ENCODE data around the gene FGF14.

Gene FGF14

DNA sequence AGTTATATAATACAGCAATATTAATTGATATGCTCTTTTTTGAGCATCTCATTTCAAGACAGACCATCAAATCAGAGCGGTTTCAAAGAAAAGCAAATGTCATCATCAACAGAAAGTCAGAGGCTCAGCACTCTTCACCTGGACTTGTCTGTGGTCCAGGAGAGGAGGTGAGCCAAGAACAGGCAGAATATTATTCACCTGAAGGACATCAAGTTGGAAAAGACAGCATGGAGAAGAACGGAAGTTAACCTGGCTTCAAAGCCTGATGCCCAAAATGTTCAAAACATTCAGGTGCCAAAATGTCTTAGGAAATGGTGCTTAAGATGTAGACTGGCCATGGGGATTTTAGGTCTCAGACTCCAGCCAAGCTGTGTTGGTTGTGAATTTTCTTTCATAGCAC, 40.7 kb downstream of the FGF14 start:
- Histone ChIP-seq H2AFZ (no peak overlapping the region), H3K4me2 (ENCODE audit: low read length) (no peak overlapping the region), H3K9ac (no peak overlapping the region), H3K4me1 (no peaks in the 10 kb centered on the region), H3K36me3 (ENCODE audit: control insufficient read depth, insufficient read depth, low read length) (no peaks in the 10 kb centered on the region), H3K9me3 (ENCODE audit: control insufficient read depth, low read length) (no peaks in the 10 kb centered on the region), H3K27me3 (ENCODE audit: control insufficient read depth, insufficient read depth, low read length) (no peaks in the 10 kb centered on the region), H3K79me2 (no peaks in the 10 kb centered on the region), H3K27ac (no peak overlapping the region), H3K4me3 (ENCODE audit: low read depth, low read length) (no peak overlapping the region)
- TF ChIP-seq, protein P1, sequence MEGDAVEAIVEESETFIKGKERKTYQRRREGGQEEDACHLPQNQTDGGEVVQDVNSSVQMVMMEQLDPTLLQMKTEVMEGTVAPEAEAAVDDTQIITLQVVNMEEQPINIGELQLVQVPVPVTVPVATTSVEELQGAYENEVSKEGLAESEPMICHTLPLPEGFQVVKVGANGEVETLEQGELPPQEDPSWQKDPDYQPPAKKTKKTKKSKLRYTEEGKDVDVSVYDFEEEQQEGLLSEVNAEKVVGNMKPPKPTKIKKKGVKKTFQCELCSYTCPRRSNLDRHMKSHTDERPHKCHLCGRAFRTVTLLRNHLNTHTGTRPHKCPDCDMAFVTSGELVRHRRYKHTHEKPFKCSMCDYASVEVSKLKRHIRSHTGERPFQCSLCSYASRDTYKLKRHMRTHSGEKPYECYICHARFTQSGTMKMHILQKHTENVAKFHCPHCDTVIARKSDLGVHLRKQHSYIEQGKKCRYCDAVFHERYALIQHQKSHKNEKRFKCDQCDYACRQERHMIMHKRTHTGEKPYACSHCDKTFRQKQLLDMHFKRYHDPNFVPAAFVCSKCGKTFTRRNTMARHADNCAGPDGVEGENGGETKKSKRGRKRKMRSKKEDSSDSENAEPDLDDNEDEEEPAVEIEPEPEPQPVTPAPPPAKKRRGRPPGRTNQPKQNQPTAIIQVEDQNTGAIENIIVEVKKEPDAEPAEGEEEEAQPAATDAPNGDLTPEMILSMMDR (IDR thresholded peaks at IDR 0.05), result no peak

DNA sequence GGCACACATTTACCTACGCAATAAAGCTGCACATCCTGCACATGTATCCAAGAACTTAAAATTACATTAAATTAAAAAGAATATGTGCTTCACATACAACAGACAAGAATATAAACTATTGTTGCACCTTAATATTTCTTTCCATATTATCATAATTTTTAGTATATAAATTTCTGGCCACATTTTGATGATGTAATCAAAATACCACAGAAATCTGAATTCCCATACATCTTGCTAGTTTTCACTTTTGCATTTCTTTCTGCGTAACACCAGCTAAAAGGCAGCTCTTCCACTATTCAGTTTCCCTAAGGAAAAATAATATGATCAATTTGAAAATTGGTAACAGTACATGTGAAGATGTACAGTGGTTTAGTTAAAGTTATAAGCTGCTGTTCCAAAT, 42.6 kb downstream of the FGF14 start:
- TF ChIP-seq, protein P1 (IDR thresholded peaks at IDR 0.05), result no peak
- no peak overlapping the region for H3K9ac ChIP-seq

DNA sequence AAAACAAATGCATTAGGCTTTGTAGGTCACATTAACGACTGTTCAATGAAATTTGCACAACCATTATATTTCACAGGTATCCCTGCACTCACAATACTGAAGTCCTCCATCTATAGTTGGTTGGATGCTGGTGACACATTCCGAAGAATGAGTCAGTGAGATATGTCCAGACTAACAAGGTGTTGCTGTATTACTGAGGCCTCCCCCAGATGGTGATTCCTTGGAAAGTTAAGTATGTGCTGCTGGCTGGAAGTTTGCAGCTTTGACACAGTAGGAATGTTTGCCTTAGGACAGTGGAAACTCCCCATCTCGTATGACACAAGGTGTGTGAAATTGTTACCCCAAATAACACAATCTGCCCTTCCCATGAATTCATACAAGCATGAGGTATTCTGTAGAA, 46.6 kb downstream of the FGF14 start:
- Histone ChIP-seq H2AFZ (no peak overlapping the region), H3K79me2 (no peaks in the 10 kb centered on the region), H3K36me3 (ENCODE audit: control insufficient read depth, insufficient read depth, low read length) (no peaks in the 10 kb centered on the region), H3K9ac (no peak overlapping the region), H3K4me1 (no peaks in the 10 kb centered on the region), H3K27ac (no peak overlapping the region), H3K27me3 (ENCODE audit: control insufficient read depth, insufficient read depth, low read length) (no peaks in the 10 kb centered on the region), H3K4me2 (ENCODE audit: low read length) (no peak overlapping the region), H3K4me3 (ENCODE audit: low read depth, low read length) (no peak overlapping the region), H3K9me3 (ENCODE audit: control insufficient read depth, low read length) (no peaks in the 10 kb centered on the region)
- TF ChIP-seq, protein P1 (IDR thresholded peaks at IDR 0.05), result no peak

More for the DNA sequence above, 42.6 kb downstream of the FGF14 start:
- Histone ChIP-seq H3K27me3 (ENCODE audit: control insufficient read depth, insufficient read depth, low read length) (no peaks in the 10 kb centered on the region), H3K79me2 (no peaks in the 10 kb centered on the region), H3K9me3 (ENCODE audit: control insufficient read depth, low read length) (no peaks in the 10 kb centered on the region), H3K4me3 (ENCODE audit: low read depth, low read length) (no peak overlapping the region), H3K27ac (no peak overlapping the region), H3K4me2 (ENCODE audit: low read length) (no peak overlapping the region), H2AFZ (no peak overlapping the region), H3K4me1 (no peaks in the 10 kb centered on the region), H3K36me3 (ENCODE audit: control insufficient read depth, insufficient read depth, low read length) (no peaks in the 10 kb centered on the region)

DNA sequence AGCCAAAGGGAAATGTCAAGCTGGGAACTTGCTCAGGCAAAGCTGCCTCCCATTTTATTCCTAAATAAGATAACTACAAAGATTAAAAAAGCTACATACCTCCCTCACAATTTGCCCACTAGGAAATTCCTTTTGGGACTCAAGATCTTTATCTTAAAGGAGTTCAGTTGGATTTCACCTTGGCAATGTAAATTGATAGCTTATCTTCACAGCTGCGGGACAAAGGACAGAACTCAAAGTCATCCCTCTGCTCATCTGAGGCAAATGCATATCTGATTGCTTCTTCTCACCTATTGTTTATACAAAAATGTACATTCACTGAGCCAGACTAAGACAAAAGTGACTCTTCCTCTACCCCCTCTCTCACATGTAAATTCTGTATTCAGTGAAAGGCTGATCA, 47.8 kb downstream of the FGF14 start:
- no peaks in the 10 kb centered on the region for H3K27me3 ChIP-seq (ENCODE audit: control insufficient read depth, insufficient read depth, low read length)

DNA sequence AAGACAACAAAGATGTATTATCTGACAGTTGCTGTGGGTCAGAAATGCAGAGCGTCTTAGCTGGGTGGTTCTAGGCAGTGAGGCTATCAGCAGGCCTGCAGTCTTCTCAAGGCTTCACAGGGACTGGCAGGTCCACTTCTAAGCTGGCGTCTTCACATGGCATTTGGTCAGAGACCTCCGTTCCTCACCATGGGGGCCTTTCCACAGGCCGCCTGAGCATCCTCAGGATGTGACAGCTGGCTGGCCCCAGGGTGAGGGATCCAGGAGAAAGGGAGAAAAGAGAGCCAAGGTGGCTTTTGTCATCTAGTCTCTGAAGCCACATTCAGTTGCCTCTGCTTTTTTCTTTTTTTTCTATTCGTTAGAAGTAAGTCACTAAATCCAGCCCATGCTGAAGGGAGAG, 50.3 kb downstream of the FGF14 start:
- H3K4me3 ChIP-seq (ENCODE audit: low read depth, low read length), result no peak overlapping the region
- H3K27me3 ChIP-seq (ENCODE audit: control insufficient read depth, insufficient read depth, low read length), result no peaks in the 10 kb centered on the region
- H3K9me3 ChIP-seq (ENCODE audit: control insufficient read depth, low read length), result no peaks in the 10 kb centered on the region
- no peaks in the 10 kb centered on the region for H3K36me3 ChIP-seq (ENCODE audit: control insufficient read depth, insufficient read depth, low read length)
- H2AFZ ChIP-seq, result no peak overlapping the region
- no peak overlapping the region for H3K27ac ChIP-seq
- H3K4me1 ChIP-seq, result no peaks in the 10 kb centered on the region
- H3K4me2 ChIP-seq (ENCODE audit: low read length), result no peak overlapping the region
- no peaks in the 10 kb centered on the region for H3K79me2 ChIP-seq
- H3K9ac ChIP-seq, result no peak overlapping the region
- TF ChIP-seq, protein P1 (IDR thresholded peaks at IDR 0.05), result no peak

More for the DNA sequence above, 47.8 kb downstream of the FGF14 start:
- Histone ChIP-seq H3K27ac (no peak overlapping the region), H3K36me3 (ENCODE audit: control insufficient read depth, insufficient read depth, low read length) (no peaks in the 10 kb centered on the region), H3K9me3 (ENCODE audit: control insufficient read depth, low read length) (no peaks in the 10 kb centered on the region), H3K4me3 (ENCODE audit: low read depth, low read length) (no peak overlapping the region), H3K4me1 (no peaks in the 10 kb centered on the region), H3K79me2 (no peaks in the 10 kb centered on the region), H3K4me2 (ENCODE audit: low read length) (no peak overlapping the region), H2AFZ (no peak overlapping the region), H3K9ac (no peak overlapping the region)
- TF ChIP-seq, protein P1 (IDR thresholded peaks at IDR 0.05), result no peak
